IPS DF 19.7 (cell line): ENCODE results near the gene POLR2E.
"Not testable (repeated sequence)": the region's sequence is repeated elsewhere in the genome, so short reads cannot be mapped to it uniquely, and the experiment has no call there.

Source experiments
- DNase-seq: peaks from one replicate; pipeline ENCODE4 v3.0.0-alpha.2; 2013; ENCODE audit warnings: low read depth, low spot score

Gene POLR2E

GRCh38 chr19:1094978-1095701, at the start of gene POLR2E:
Gene POLR2E (minus strand): TSS chr19:1095375. CDS start chr19:1095315, 60 bp downstream.
- DNase-seq: peak; percentile 77

DNA sequence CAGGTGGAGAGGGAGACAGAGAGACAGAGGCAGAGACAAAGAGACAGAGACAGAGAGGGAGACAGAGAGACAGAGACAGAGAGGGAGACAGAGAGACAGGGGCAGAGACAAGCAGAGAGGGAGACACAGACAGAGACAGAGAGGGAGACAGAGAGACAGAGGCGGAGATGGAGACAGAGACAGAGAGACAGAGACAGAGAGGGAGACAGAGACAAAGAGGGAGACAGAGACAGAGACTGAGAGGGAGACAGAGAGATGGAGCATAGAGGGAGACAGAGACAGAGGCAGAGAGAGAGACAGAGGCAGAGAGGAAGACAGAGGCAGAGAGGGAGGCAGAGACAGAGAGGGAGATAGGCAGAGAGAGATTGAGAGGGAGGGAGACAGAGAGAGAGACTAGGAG, 49.6 kb upstream of the POLR2E start:
- no peak for DNase-seq

GRCh38 chr19:1143828-1144399, 48.7 kb upstream of the POLR2E start:
- DNase-seq: no peak

- DNase-seq: no peak
Measured at GRCh38 chr19:1141944-1142343, 46.8 kb upstream of the POLR2E start.

DNA sequence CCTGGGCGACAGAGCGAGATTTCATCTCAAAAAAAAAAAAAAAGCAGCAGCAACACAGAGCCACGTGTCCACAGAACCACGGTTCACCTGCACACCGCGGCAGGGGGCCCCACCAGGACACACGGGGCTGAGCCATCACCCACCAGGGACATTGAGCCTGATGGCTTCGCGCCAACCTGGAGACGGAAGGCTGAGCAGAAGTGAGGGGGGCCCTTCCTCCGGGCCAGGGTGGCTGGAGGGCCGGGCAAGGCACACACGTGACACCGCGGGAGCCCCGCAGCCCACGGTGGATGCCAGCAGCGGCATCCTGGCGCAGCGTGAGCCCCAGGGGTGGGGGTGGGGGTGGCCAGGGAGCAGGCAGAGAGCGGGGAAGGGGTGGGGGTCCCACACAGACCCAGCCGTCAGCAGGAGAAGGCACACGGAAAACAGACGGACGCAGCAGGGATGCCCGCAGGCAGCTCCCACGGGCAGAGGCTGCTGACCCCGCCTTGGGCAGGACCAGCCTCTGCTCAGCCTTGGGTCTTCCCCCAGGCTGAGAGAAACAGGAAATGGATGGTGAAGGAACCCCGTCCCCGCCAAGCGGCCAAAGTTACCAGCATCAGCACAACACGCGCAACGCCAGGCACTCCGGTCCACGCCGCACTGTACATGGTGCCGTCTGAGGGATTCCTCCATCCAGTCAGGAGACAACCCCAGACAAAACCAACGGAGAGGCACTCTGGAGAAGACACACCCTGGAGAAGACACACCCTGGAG, 45.3 kb upstream of the POLR2E start:
- no peak for DNase-seq

DNA sequence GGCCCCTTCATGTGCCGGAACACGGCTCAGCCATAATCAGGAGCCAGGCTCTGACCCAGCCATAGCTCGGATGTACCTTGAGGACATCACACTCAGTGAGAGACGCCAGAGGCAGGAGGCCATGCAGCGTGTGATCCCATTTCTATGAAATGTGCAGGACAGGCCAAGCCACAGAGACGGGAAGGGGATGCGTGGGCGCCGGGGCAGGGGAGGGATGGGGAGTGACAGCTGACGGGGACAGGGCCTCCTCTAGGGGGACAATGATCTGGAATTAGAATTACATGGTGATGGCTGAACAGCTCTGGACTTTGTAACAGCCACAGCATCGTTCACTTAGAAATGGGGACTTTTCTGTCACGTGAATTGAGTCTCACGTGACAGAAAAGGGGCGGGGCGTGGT, 44.0 kb upstream of the POLR2E start:
- DNase-seq: no peak

DNA sequence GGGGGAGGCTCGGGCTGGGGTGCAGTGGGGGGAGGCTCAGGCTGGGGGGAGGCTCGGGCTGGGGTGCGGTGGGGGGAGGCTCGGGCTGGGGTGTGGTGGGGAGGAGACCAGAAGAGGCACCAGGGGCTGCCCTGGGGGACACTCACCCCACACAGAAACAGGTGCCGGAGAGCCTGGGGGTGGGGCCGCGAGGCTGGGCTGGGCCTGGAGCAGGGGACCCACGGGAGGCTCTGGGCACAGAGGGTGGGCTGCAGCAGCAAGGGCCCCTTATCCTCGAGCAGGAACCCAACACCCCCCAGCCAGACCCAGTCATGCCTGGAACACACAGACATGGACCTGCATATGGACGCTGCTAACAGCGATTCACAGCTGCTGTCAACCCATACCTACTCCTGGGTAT, 42.9 kb upstream of the POLR2E start:
- DNase-seq: no peak

GRCh38 chr19:1136621-1137317, 41.6 kb upstream of the POLR2E start:
- no peak for DNase-seq

DNA sequence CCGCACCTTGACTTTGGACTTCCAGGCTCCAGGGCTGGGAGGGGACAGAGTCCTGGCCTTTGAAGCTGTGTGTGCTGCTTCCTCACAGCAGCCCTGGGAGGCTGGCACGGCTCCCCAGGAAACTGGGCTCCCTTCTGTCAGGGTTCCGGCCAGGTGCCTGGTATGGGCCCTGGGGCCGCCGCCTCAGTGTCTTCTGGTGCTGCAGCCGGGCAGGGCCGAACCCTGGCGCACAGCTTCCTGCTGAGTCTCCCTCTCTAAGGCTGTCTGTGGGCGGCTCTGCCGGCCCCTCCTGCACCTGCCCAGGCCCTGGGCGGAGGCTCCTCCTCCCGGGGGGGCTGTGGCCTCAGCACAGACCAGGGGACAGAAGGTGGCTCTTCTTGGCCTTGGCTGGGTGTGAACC, 41.0 kb upstream of the POLR2E start:
- DNase-seq: no peak

DNA sequence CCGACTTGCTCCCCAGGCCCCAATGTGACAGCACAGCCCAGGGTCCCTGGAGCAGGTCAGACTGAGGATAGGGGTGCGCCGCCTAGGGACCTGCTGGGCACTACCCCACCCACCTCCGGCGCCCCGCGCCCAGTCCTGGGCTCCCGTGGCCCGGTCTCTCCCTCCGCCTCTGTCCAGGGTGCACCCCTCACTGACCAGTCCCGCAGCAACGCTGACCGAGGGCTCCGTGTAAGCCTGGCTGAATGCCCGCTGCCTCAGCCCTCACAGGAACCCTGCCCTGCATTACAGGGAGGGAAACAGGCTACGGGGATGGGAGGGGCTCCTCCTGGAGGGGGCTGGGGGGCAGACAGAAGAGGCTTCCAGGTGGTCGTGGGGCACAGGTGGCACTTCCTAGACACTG, 40.3 kb upstream of the POLR2E start:
- no peak for DNase-seq

GRCh38 chr19:1134431-1134830, 39.3 kb upstream of the POLR2E start:
- no peak for DNase-seq

- no peak for DNase-seq
Measured at GRCh38 chr19:1133471-1133929, 38.3 kb upstream of the POLR2E start.

DNA sequence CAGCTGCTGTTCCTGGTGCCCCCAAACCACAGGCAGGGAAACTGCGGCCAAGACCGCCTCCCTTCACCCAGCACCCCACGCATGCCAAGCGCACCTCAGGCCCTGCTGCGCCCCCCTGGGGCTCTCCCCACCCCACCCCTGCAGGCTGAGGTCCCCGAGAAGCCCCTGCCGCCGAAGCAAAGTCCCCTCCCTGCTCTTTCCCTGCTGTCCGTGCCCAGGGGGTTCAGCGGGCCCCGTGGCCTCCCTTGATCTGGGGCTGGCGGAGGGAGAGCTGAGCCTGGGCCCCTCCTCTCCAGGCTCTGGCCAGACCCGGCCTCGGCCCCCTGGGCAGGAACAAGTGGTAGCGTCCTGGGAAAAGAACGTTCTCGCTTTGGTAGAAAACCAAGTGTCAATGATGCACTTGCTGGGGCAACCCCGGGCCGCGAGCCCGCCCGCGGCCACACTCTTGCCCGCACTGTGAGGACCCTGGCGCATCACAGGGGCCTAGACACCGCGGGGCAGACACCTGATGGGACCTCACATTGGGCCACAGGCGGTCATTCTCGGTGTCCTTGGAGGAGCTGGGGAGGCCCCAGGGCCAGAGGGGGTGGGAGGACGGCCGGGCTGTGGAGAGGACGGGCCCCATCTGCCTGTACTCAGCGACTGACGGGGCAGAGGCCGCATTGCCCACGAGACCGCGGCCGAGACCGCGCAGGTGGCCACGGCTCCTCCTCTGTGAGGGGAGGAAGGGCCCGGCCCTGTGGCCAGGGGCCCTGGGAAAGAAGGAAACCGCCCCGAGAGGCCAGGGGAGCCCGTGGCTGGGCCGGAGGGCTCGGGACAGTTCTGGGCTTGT, 37.6 kb upstream of the POLR2E start:
- DNase-seq: no peak

GRCh38 chr19:1131718-1132551, 36.8 kb upstream of the POLR2E start:
- DNase-seq: no peak

- DNase-seq: no peak
Measured at GRCh38 chr19:1130771-1131717, 35.9 kb upstream of the POLR2E start.

GRCh38 chr19:1129535-1129934, 34.4 kb upstream of the POLR2E start:
- DNase-seq: no peak

DNA sequence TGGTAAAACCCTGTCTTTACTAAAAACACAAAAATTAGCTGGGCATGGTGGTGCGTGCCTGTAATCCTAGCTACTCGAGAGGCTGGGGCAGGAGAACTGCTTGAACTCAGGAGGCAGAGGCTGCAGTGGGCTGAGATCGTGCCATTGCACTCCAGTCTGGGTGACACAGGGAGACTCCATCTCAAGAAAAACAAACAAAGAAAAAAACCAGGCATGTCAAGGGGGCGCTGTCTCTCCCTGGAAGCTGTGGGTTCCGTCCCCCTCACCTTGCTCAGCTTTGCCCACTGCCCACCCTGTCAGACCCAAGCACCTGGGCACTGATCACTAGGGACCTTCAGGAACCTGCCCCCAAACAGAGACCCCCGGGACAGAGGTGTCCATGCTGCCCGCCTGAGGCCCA, 33.9 kb upstream of the POLR2E start:
- not testable (repeated sequence) for DNase-seq

GRCh38 chr19:1128106-1128505, 32.9 kb upstream of the POLR2E start:
- no peak for DNase-seq
